ENCODE data around the gene IGF2. TPM values are rescaled to one million over a fixed set of nuclear protein-coding genes. Genes with fewer than 3 reads are reported as not detected.

The IGF2 gene
- total and polyA plus RNA-seq, 2 donors: 86.5 to 362 TPM

GRCh38 chr11:2108675-2109491, 30.3 kb downstream of the IGF2 start:
- Histone ChIP-seq H3K4me3 (ENCODE audit: low read depth, low read length) (no peak overlapping the region), H3K36me3 (ENCODE audit: insufficient read depth) (no peaks in the 10 kb centered on the region), H3K4me1 (ENCODE audit: insufficient read depth) (no peaks in the 10 kb centered on the region), H3K27ac (ENCODE audit: low read depth) (no peak overlapping the region)
- WGBS: 58% methylated on average over 23 of the region's 23 CpGs
- DNase-seq (ENCODE audit: extremely low spot score): no peak

- no peak for DNase-seq (ENCODE audit: extremely low spot score)
- Histone ChIP-seq H3K36me3 (ENCODE audit: insufficient read depth) (no peaks in the 10 kb centered on the region), H3K27ac (ENCODE audit: low read depth) (no peak overlapping the region), H3K4me1 (ENCODE audit: insufficient read depth) (no peaks in the 10 kb centered on the region), H3K4me3 (ENCODE audit: low read depth, low read length) (no peak overlapping the region)
- 95% methylated on average over 8 of the region's 8 CpGs for WGBS
Measured at GRCh38 chr11:2107941-2108630, 31.1 kb downstream of the IGF2 start.

- WGBS: 87% methylated on average over 4 of the region's 4 CpGs
- Histone ChIP-seq H3K4me1 (ENCODE audit: insufficient read depth) (no peaks in the 10 kb centered on the region), H3K4me3 (ENCODE audit: low read depth, low read length) (no peak overlapping the region), H3K27ac (ENCODE audit: low read depth) (no peak overlapping the region), H3K36me3 (ENCODE audit: insufficient read depth) (no peaks in the 10 kb centered on the region)
- DNase-seq (ENCODE audit: extremely low spot score): no peak
Measured at GRCh38 chr11:2107521-2107920, 31.7 kb downstream of the IGF2 start.

- H3K36me3 ChIP-seq (ENCODE audit: insufficient read depth): no peaks in the 10 kb centered on the region
- H3K27ac ChIP-seq (ENCODE audit: low read depth): no peak overlapping the region
- 92% methylated on average over 1 of the region's 1 CpG for WGBS
- H3K4me1 ChIP-seq (ENCODE audit: insufficient read depth): no peaks in the 10 kb centered on the region
- no peak for DNase-seq (ENCODE audit: extremely low spot score)
- H3K4me3 ChIP-seq (ENCODE audit: low read depth, low read length): no peak overlapping the region
Measured at GRCh38 chr11:2106583-2107209, 32.5 kb downstream of the IGF2 start.

- 93% methylated on average over 7 of the region's 7 CpGs for WGBS
- no peak overlapping the region for H3K4me3 ChIP-seq (ENCODE audit: low read depth, low read length)
- H3K4me1 ChIP-seq (ENCODE audit: insufficient read depth): no peaks in the 10 kb centered on the region
- no peak for DNase-seq (ENCODE audit: extremely low spot score)
- no peak overlapping the region for H3K27ac ChIP-seq (ENCODE audit: low read depth)
- H3K36me3 ChIP-seq (ENCODE audit: insufficient read depth): no peaks in the 10 kb centered on the region
Measured at GRCh38 chr11:2105511-2105910, 33.7 kb downstream of the IGF2 start.

GRCh38 chr11:2104524-2105440, 34.4 kb downstream of the IGF2 start:
- whole genome bisulfite sequencing: 91% methylated on average over 18 of the region's 18 CpGs
- Histone ChIP-seq H3K27ac (ENCODE audit: low read depth) (no peak overlapping the region), H3K36me3 (ENCODE audit: insufficient read depth) (no peaks in the 10 kb centered on the region), H3K4me1 (ENCODE audit: insufficient read depth) (no peaks in the 10 kb centered on the region), H3K4me3 (ENCODE audit: low read depth, low read length) (no peak overlapping the region)
- no peak for DNase-seq (ENCODE audit: extremely low spot score)

GRCh38 chr11:2103668-2104523, 35.3 kb downstream of the IGF2 start:
- H3K4me1 ChIP-seq (ENCODE audit: insufficient read depth): no peaks in the 10 kb centered on the region
- no peak for DNase-seq (ENCODE audit: extremely low spot score)
- 95% methylated on average over 25 of the region's 25 CpGs for WGBS
- H3K36me3 ChIP-seq (ENCODE audit: insufficient read depth): no peaks in the 10 kb centered on the region
- no peak overlapping the region for H3K4me3 ChIP-seq (ENCODE audit: low read depth, low read length)
- H3K27ac ChIP-seq (ENCODE audit: low read depth): no peak overlapping the region

GRCh38 chr11:2102883-2103213, 36.3 kb downstream of the IGF2 start:
- Histone ChIP-seq H3K4me1 (ENCODE audit: insufficient read depth) (no peaks in the 10 kb centered on the region), H3K4me3 (ENCODE audit: low read depth, low read length) (no peak overlapping the region), H3K36me3 (ENCODE audit: insufficient read depth) (no peaks in the 10 kb centered on the region), H3K27ac (ENCODE audit: low read depth) (no peak overlapping the region)
- no peak for DNase-seq (ENCODE audit: extremely low spot score)
- WGBS: 69% methylated on average over 2 of the region's 2 CpGs

GRCh38 chr11:2102132-2102882, 36.9 kb downstream of the IGF2 start:
- DNase-seq (ENCODE audit: extremely low spot score): no peak
- Histone ChIP-seq H3K4me3 (ENCODE audit: low read depth, low read length) (no peak overlapping the region), H3K36me3 (ENCODE audit: insufficient read depth) (no peaks in the 10 kb centered on the region), H3K4me1 (ENCODE audit: insufficient read depth) (no peaks in the 10 kb centered on the region), H3K27ac (ENCODE audit: low read depth) (no peak overlapping the region)
- WGBS: 77% methylated on average over 8 of the region's 8 CpGs

GRCh38 chr11:2101171-2101675, 38.0 kb downstream of the IGF2 start:
- 93% methylated on average over 10 of the region's 10 CpGs for WGBS
- DNase-seq (ENCODE audit: extremely low spot score): no peak
- no peaks in the 10 kb centered on the region for H3K36me3 ChIP-seq (ENCODE audit: insufficient read depth)
- no peak overlapping the region for H3K4me3 ChIP-seq (ENCODE audit: low read depth, low read length)
- no peaks in the 10 kb centered on the region for H3K4me1 ChIP-seq (ENCODE audit: insufficient read depth)
- no peak overlapping the region for H3K27ac ChIP-seq (ENCODE audit: low read depth)

- H3K27ac ChIP-seq (ENCODE audit: low read depth): no peak overlapping the region
- 72% methylated on average over 25 of the region's 25 CpGs for WGBS
- no peaks in the 10 kb centered on the region for H3K36me3 ChIP-seq (ENCODE audit: insufficient read depth)
- DNase-seq (ENCODE audit: extremely low spot score): no peak
- no peak overlapping the region for H3K4me3 ChIP-seq (ENCODE audit: low read depth, low read length)
- H3K4me1 ChIP-seq (ENCODE audit: insufficient read depth): no peaks in the 10 kb centered on the region
Measured at GRCh38 chr11:2100361-2101170, 38.6 kb downstream of the IGF2 start.
